GM21737 (cell line): ENCODE results near the gene ADAMTSL3.
"Not testable (repeated sequence)": the region's sequence is repeated elsewhere in the genome, so short reads cannot be mapped to it uniquely, and the experiment has no call there.

ENCODE experiments used
- ATAC-seq: cut with Tn5 transposase; IDR thresholded peaks from one replicate; pipeline ENCODE4 v1.9.1; 2021; ENCODE audit warnings: mild to moderate bottlenecking, moderate library complexity; ENCODE audit not compliant: unreplicated experiment

Gene ADAMTSL3

DNA sequence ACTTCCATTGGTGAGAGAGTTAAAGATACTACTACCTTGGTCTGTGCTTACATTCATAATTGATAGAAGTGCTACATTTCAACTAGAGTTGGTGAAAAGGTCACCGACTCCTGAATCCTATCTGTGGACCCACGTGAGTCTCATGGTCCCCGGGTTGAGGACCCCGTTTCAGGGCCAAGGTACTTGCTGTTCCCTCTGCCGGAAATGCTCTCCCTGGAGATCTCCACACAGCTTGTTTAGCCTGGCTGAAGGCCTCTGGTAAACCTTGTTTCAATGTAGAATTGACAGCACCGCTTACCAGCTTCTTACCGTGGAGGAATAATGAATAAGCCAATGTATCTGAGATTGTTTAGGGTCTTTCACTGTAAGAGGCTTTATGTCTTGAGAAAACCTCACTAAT, 355.7 kb downstream of the ADAMTSL3 start:
- no peak for ATAC-seq

DNA sequence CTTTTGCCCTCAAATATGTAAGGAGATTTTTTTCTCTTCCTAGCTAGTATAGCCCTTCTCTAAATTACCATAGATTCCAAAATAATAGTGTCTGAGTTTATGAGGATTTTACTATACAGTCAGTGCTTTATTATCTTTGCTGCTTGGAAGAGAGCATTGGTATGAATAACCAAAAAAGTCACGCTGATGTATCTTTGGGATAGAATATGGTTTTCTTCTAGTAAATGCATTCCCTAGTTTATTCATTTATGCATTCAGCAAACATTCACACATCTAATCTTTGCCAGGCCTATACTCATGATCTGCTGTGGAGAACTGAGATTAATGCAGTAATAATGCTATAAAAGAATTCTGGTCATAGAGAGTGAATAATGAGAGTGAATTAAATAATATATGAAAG, 356.3 kb downstream of the ADAMTSL3 start:
- ATAC-seq = no peak

DNA sequence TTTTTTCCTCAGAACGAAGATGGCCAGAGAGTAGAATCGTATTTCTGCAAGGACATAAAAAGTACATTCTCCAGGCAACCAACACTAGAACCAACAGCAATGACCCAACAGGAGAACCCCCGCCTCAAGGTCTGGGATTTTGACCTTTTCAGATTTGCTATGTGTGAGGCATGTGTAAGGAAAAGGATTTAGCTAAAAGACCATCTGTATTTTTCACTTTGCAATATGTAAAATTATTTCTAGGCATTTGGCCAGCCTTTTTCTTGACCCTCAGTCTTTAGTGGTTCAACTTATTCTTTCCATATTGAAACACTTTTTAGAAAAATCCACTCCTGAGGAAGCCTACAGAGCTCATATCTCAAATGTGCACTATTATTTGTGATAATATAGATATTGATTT, 362.4 kb downstream of the ADAMTSL3 start:
- no peak for ATAC-seq

DNA sequence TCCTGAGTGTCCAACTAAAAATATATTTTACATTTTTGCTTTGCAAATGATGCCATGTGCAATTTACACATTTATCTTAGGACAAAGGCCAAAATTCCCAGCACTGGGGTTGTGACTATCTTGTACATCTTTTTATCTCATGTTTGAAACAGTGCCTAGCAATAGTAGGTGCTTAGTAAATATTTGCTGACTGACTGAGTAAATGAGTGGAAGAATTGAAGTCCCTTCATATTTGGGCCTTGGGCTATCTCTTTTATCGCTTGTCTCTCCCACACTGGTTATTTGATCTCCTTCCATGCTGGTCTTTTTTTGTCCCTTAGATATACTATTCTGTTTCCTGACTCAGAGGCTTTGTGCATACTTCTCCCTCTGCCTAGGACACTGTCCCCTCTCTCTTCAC, 368.6 kb downstream of the ADAMTSL3 start:
- ATAC-seq = no peak

DNA sequence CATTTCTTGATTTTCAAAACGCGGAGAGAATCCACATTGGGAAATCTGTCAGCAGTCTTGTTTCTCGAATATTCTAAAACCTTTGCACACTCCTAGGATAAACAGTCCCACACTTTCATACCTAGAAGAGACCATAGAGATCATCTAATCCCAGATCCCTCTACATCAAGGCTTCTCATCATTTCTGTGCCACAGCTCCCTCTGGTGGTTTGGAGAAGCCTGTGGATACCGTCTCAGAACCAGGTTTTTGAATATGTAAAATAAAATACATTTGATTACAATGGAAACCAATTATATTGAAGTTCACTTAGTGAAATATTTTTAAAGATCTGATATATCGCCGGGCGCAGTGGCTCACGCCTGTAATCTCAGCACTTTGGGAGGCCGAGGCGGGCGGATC, 369.7 kb downstream of the ADAMTSL3 start:
- no peak for ATAC-seq

DNA sequence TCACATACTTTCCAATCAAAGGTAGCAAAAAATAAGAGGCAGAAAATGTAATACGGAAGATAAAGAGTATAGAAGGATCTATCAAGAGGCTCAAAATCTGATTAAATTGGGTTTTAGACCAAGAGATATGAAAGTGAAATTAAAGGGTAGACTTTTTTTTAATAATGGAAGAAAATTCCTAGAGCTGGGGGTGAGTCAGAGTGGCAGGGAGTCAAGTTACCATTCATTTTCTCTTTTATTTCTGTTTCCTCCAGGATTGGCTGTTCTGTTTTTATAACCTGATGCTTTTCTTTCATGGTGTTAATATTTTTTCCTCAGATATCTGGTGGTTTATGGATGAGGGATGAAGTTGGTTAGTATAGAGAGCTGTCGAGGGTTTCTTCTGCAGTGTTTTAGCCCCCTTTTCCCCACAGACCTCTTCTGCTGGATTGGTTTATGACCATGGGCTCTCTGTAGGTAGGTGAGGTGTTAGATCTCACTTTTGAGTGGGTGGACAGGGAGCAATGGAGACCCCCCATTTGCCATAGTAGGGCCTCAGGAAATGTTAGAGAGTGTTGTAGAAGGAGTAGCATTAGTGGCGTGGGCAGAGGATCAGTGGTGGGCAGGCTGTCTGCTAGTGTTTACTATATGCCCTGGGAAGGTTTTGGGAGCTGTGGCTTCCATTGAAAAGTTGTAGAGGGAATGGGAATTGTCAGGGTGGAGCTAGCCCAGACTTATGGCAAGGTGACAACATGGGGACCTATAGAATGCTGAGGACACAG, 380.1 kb downstream of the ADAMTSL3 start:
- no peak for ATAC-seq

DNA sequence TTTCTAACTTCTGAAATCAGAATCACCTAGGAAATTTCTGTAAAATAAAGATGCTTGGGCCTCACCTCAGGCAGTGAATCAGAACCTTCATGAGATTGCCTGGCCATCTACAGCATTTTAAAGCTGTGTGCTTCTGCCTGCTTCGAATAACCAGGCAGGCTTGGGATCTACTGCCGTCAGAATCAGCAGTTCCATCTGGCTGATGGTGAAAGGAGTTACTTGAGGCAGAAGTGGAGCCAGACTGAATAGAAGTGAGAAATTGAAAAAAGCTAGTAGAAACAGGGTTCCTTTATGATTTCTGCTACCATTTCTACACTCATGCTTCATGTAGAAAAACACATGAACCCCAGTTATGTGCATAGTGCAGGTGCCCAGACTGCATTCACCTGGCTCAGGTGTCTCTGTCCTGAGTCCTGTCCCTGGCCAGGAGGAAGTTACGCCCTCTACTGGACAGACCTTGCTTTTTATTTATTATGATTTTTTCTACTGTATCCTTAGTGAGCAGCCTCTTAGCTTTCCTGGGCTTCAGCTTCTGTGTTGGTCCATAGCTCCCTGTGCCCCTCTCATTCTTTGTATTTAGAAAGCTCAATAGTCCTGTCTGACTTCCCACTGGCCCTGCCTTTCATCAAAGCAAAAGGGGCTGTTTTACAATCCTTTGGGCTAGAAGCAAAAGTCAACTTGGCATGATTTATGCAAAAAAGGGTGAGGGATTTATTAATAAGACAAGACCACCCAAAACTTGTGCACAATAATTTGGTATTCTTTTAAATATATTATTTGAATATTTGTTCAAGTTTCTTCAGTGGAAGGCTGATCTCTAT, 380.9 kb downstream of the ADAMTSL3 start:
- ATAC-seq = no peak

DNA sequence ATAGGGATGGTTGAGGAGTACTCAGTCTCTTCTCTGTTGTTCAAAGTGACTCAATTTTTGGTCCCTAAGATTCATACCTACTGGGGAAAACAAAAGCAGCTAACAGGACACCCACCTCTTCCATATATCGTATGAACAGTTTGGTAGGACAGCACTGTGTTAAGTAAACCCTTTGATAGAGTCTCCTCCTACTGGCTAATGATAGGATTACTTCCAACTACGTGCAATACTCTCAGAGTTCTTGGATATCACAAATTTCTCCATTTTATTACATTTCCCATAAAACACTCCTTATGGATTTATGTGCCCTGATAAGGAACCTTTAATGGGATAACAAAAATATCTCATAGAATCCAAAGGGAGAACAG, 381.5 kb downstream of the ADAMTSL3 start:
- ATAC-seq = no peak

DNA sequence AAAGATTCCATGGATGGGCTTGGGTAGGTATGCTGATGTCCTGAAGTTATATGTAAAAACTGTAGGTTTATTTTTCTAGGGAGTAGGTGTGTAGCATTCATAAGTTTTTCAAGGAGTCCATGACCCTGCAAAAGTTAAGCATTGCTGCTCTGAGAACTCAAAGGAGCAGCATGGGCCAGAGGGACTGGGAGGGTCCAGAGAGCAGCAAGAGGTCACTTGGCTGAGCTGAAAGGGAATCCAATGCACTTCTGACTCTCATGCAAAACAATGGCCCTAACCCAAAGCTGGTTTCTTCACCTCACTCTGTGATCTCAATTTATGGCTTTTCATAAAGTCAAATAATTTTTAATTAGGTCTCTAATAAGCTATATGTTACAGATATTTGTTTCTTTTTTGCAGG, 383.4 kb downstream of the ADAMTSL3 start:
- ATAC-seq = no peak

DNA sequence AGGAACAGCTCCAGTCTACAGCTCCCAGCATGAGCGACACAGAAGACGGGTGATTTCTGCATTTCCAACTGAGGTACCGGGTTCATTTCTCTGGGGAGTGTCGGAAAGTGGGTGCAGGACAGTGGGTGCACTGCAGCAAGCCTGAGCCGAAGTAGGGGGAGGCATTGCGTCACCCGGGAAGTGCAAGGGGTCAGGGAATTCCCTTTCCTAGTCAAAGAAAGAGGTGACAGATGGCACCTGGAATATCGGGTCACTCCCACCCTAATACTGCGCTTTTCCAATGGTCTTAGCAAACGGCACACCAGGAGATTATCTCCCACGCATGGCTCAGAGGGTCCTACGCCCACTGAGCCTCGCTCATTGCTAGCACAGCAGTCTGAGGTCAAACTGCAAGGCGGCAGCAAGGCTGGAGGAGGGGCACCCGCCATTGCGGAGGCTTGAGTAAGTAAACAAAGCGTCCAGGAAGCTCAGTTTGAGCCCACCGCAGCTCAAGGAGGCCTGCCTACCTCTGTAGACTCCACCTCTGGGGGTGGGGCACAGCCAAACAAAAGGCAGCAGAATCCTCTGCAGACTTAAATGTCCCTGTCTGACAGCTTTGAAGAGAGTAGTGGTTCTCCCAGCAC, 388.6 kb downstream of the ADAMTSL3 start:
- ATAC-seq = not testable (repeated sequence)

DNA sequence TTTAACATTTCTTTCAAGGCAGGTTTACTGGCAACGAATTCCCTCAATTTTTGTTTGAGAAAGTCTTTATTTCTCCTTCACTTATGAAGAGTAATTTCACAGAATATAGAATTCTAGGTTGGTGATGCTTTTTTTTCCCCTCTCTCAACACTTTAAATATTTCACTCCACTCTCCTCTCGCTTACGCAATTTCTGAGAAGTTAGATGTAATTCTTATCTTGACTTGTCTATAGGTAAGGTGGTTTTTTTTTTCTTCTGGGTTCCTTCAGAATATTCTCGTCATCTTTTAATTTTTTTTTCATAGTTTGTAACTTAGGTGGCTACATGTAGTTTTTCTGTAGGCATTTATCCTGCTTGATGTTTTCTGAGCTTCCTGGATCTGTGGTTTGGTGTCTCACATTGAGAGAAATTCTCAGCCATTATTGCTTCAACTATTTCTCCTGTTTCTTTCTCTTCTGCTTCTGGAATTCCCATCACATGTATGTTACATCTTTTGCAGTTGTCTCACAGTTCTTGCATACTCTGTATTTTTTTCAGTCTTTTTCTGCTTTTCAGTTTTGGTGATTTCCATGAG, 392.2 kb downstream of the ADAMTSL3 start:
- ATAC-seq = no peak

DNA sequence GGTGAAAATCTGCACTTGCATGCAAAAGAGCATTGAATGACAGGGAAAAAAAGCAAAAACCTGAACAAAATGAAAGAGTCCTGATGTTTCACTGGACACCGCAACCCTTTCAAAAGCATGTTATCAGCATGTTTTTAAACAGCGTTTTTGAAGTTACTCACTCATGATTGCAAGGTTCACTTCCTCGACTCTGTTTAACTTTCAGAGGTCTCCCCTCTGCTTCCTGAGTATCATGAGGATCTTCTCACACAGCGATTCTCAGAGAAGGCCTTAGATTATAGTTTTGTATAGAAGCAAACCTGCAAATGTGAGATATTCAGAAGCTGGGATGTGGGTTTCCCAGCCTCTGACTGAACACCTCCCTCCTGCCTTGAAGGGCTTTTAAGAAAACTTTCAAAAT, 395.6 kb downstream of the ADAMTSL3 start:
- not testable (repeated sequence) for ATAC-seq

DNA sequence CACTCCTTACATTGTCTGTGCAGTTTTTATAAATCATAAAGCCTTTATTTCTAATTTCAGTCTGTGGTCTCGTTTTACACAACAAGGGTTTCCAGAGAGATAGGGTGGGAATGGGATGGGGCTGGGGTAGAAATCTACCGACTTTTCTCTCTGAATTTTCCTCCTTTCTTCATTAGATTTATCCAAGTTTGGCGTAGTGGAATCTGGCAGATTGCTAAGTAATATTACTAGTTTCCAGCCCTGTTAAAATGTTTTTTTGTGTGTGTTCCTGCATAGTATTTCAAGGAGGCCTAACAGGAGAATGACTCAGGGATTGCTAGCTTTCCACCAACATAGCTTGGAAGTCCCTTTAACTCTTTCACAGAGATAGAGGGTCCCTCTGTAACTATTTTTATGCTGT, 396.2 kb downstream of the ADAMTSL3 start:
- no peak for ATAC-seq

DNA sequence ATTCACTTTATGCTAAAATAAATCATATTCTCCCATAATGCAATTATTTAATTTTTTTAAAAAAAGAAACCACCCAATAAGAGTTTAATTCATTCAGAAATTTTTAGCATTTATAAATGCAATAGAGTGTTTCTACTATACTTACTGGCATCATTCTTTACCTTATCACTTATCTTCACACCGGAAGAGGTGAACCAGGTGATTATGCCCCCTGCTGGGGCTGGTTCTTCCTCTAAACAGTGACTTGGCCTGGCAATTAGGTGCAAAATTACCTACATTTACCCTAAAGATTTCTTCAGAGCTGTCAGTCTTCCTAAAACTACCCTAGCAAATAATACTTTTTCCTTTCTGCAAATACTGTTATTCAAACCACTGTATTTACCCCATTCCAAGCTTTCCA, 397.2 kb downstream of the ADAMTSL3 start:
- ATAC-seq = not testable (repeated sequence)

DNA sequence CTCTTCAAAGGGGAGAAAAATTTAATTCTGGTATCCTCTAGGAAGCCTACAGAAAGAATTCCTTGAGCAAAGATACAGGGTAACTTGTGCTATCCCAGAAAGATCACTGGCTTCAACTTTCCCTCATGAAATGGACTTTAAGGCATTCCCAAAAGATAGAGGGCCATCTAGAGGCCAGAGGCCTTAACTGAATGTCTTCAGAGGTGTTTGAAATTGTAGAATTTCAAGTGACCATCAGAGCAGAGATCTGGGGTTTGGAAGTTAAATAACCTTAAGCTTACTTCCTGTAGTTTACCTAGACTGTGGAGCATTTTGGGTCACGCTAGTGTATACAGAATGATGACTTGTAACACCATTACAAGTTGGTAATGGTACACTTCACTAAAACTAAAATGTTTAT, 400.6 kb downstream of the ADAMTSL3 start:
- not testable (repeated sequence) for ATAC-seq

DNA sequence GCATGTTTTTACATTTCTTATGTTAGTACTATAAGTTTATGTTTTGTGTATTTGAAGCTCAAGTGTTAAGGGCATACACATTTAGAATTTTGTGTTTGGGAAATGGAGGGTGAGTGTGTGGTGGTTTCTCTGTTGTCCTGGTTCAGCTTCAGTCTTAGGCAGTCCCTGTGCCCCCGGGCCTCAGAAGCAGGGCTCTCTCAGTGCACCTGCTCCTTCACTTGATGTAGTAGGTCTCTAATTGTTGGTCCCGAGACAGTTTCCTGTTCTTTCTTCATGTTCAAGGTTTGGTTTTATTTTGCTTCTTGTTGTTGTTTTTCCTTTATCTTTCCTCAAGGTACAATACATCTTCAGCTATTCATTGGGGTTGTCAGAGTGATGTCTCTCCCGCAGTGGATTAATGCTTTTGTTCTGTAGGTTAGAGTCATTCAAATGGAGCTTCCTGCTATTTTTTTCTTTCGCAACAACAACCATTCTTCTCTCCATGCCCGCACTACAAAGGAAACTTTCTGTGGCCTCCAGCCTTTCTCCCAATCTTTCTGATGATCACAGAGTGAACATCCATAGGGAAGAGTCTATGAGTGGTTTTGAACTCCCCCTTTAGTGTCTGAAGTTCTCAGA, 403.9 kb downstream of the ADAMTSL3 start:
- no peak for ATAC-seq

DNA sequence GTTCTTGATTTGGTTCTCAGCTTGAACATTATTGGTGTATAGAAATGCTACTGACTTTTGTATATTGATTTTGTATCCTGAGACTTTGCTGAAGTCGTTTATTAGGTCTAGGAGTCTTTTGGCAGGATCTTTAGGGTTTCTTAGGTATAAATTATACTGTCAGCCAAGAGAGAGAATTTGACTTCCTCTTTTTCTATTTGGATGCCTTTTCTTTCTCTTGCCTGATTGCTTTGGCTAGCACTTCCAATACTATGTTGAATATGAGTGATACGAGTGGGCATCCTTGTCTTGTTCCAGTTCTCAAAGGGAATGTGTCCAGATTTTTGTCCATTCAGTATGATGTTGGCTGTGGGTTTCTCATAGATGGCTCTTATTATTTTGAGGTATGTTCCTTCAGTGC, 409.8 kb downstream of the ADAMTSL3 start:
- ATAC-seq = not testable (repeated sequence)

DNA sequence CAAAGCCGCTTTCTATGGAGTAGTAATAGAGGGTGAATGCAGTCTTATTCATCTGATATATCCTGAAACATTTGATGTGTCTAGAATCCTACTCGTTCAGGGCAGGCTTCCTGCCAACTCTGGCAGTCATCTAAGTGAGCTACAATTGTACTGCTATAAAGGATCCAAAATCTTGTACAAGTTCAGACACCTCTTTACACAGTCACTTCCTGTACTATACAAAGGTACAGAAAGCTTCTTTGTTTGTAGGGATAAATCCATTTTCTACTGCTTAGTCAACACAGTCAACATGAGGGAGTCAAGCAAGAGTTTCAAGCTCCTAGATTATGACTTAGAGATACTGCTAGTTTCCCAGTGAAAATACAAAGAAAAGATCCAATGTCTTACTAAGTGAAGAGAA, 414.8 kb downstream of the ADAMTSL3 start:
- not testable (repeated sequence) for ATAC-seq

DNA sequence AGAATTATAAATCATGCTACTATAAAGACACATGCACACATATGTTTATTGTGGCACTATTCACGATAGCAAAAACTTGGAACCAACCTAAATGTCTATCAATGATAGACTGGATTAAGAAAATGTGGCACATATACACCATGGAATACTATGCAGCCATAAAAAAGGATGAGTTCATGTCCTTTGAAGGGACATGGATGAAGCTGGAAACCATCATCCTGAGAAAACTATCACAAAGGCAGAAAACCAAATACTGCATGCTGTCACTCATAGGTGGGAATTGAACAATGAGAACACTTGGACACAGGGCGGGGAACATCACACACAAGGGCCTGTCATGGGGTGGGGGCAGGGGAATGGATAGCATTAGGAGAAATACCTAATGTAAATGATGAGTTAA, 424.1 kb downstream of the ADAMTSL3 start:
- ATAC-seq = not testable (repeated sequence)

DNA sequence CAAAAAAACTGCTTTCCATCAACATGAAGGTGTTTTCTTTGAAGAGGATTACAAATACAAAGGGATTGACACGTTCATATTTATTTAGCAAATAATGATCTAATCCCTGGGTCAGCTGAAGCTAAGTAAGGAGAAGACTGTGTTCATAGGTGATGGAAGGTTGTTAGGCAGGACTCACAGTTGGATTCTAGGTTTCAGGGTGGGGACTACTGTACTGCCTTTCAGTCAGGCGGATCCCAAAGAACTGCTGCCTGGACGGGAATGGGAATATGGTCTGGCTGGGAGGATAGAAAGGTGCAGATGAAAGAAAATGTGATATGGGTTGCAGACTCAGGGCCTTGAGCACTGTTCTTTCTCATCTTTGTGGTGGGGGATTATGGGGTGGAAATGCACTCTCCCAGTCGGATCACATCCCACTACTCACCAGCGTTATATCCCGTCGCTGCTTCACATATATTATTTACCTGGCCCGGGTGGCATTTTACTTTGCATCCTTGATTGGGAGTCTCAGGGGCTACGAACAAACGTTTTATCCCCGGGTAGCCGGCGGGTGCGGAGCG, 425.5 kb downstream of the ADAMTSL3 start:
- ATAC-seq = not testable (repeated sequence)
